WTC11 (cell line): ENCODE data around the gene RNF126.

Experiments used
- AR ChIP-seq: fragments of 250-450 bp; sonication (Bioruptor Pico); IDR thresholded peaks from 2 replicates; pipeline ENCODE4 v1.9.0; 2021; ENCODE audit warnings: mild to moderate bottlenecking
- CREB1 ChIP-seq: sonication (generic); formaldehyde crosslinking; IDR thresholded peaks from 2 replicates; pipeline ENCODE4 v1.8.0; 2023; ENCODE audit warnings: mild to moderate bottlenecking, missing genetic modification reagents
- CREM ChIP-seq: sonication (generic); formaldehyde crosslinking; IDR thresholded peaks from 2 replicates; pipeline ENCODE4 v1.8.1; 2022; ENCODE audit warnings: mild to moderate bottlenecking, missing genetic modification reagents, moderate library complexity
- FOXJ3 ChIP-seq: sonication (generic); formaldehyde crosslinking; IDR thresholded peaks from 2 replicates; pipeline ENCODE4 v1.9.0; 2021; ENCODE audit warnings: missing genetic modification reagents, mild to moderate bottlenecking, borderline replicate concordance
- GABPB1 ChIP-seq: sonication (generic); formaldehyde crosslinking; IDR thresholded peaks from 2 replicates; pipeline ENCODE4 v1.8.1; 2023; ENCODE audit warnings: mild to moderate bottlenecking, missing genetic modification reagents
- KAT7 ChIP-seq: sonication (generic); formaldehyde crosslinking; IDR thresholded peaks from 2 replicates; pipeline ENCODE4 v1.8.1; 2023; ENCODE audit warnings: missing genetic modification reagents, mild to moderate bottlenecking, borderline replicate concordance
- NR1H2 ChIP-seq: sonication (generic); formaldehyde crosslinking; IDR thresholded peaks from 2 replicates; pipeline ENCODE4 v1.9.0; 2021; ENCODE audit warnings: mild to moderate bottlenecking, moderate library complexity, missing genetic modification reagents
- SMAD3 ChIP-seq: sonication (generic); formaldehyde crosslinking; IDR thresholded peaks from 2 replicates; pipeline ENCODE4 v1.8.0; 2022; ENCODE audit warnings: missing genetic modification reagents, mild to moderate bottlenecking, borderline replicate concordance
- USF2 ChIP-seq: sonication (generic); formaldehyde crosslinking; IDR thresholded peaks from 2 replicates; pipeline ENCODE4 v1.8.1; 2023; ENCODE audit warnings: mild to moderate bottlenecking, missing genetic modification reagents, moderate library complexity
- ZNF232 ChIP-seq: sonication (generic); formaldehyde crosslinking; IDR thresholded peaks from 2 replicates; pipeline ENCODE4 v1.8.0; 2022; ENCODE audit warnings: mild to moderate bottlenecking, missing genetic modification reagents
- TF ChIP-seq, protein P1 (sequence below): fragments of 200-600 bp; IDR thresholded peaks from 2 replicates; pipeline ENCODE4 v1.8.0; 2022; ENCODE audit warnings: antibody characterized with exemption
- TF ChIP-seq, protein P2 (sequence below): sonication (generic); formaldehyde crosslinking; IDR thresholded peaks from 2 replicates; pipeline ENCODE4 v1.8.0; 2022; ENCODE audit warnings: mild to moderate bottlenecking, missing genetic modification reagents
- TF ChIP-seq, protein P3 (sequence below): sonication (generic); formaldehyde crosslinking; IDR thresholded peaks from 2 replicates; pipeline ENCODE4 v1.8.0; 2022; ENCODE audit warnings: mild to moderate bottlenecking, missing genetic modification reagents

GRCh38 chr19:658059-658839 is 4.8 kb downstream of the RNF126 start:
- TF ChIP-seq GABPB1 (CRISPR knock-in tag) (no peak), KAT7 (CRISPR knock-in tag) (no peak), CREB1 (CRISPR knock-in tag) (no peak), USF2 (no peak), SMAD3 (CRISPR knock-in tag) (no peak), FOXJ3 (CRISPR knock-in tag) (no peak), AR (CRISPR knock-in tag) (no peak), ZNF232 (CRISPR knock-in tag) (no peak), CREM (no peak), NR1H2 (CRISPR knock-in tag) (no peak)
- TF ChIP-seq, protein P1, sequence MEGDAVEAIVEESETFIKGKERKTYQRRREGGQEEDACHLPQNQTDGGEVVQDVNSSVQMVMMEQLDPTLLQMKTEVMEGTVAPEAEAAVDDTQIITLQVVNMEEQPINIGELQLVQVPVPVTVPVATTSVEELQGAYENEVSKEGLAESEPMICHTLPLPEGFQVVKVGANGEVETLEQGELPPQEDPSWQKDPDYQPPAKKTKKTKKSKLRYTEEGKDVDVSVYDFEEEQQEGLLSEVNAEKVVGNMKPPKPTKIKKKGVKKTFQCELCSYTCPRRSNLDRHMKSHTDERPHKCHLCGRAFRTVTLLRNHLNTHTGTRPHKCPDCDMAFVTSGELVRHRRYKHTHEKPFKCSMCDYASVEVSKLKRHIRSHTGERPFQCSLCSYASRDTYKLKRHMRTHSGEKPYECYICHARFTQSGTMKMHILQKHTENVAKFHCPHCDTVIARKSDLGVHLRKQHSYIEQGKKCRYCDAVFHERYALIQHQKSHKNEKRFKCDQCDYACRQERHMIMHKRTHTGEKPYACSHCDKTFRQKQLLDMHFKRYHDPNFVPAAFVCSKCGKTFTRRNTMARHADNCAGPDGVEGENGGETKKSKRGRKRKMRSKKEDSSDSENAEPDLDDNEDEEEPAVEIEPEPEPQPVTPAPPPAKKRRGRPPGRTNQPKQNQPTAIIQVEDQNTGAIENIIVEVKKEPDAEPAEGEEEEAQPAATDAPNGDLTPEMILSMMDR, result no peak
- TF ChIP-seq, protein P2, sequence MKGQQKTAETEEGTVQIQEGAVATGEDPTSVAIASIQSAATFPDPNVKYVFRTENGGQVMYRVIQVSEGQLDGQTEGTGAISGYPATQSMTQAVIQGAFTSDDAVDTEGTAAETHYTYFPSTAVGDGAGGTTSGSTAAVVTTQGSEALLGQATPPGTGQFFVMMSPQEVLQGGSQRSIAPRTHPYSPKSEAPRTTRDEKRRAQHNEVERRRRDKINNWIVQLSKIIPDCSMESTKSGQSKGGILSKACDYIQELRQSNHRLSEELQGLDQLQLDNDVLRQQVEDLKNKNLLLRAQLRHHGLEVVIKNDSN (CRISPR knock-in tag), result no peak
- TF ChIP-seq, protein P3, sequence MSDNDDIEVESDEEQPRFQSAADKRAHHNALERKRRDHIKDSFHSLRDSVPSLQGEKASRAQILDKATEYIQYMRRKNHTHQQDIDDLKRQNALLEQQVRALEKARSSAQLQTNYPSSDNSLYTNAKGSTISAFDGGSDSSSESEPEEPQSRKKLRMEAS (CRISPR knock-in tag), result no peak
